HG03159 (cell line): ENCODE results near the gene CHSY1.
"Not testable (repeated sequence)": the region's sequence is repeated elsewhere in the genome, so short reads cannot be mapped to it uniquely, and the experiment has no call there.

Source experiments
- ATAC-seq: cut with Tn5 transposase; IDR thresholded peaks from one replicate; pipeline ENCODE4 v1.9.1; 2021; ENCODE audit warnings: mild to moderate bottlenecking, moderate library complexity; ENCODE audit not compliant: unreplicated experiment

The CHSY1 gene

GRCh38 chr15:101138086-101138660 lies 113.7 kb downstream of the CHSY1 start:
- no peak for ATAC-seq

- no peak for ATAC-seq
These were observed 114.4 kb downstream of the CHSY1 start for GRCh38 chr15:101137312-101137940.

GRCh38 chr15:101136381-101137268 lies 115.2 kb downstream of the CHSY1 start:
- ATAC-seq = no peak

GRCh38 chr15:101135532-101136166 lies 116.2 kb downstream of the CHSY1 start:
- ATAC-seq = peak; percentile 68

- ATAC-seq = no peak
These were observed 117.1 kb downstream of the CHSY1 start for GRCh38 chr15:101134780-101135179.

- ATAC-seq = no peak
These were observed 118.0 kb downstream of the CHSY1 start for GRCh38 chr15:101133751-101134261.

- no peak for ATAC-seq
These were observed 118.7 kb downstream of the CHSY1 start for GRCh38 chr15:101133181-101133460.

- ATAC-seq = no peak
These were observed 119.3 kb downstream of the CHSY1 start for GRCh38 chr15:101132390-101133180.

- no peak for ATAC-seq
These were observed 120.1 kb downstream of the CHSY1 start for GRCh38 chr15:101131489-101132389.

- ATAC-seq = no peak
These were observed 121.9 kb downstream of the CHSY1 start for GRCh38 chr15:101129851-101130380.

GRCh38 chr15:101128221-101129015 lies 123.4 kb downstream of the CHSY1 start:
- ATAC-seq = no peak

GRCh38 chr15:101127506-101128076 lies 124.3 kb downstream of the CHSY1 start:
- ATAC-seq = peak; percentile 73

GRCh38 chr15:101126618-101127505 lies 125.0 kb downstream of the CHSY1 start:
- peak; percentile 40 for ATAC-seq

- not testable (repeated sequence) for ATAC-seq
These were observed 125.9 kb downstream of the CHSY1 start for GRCh38 chr15:101125881-101126428.
